ENCODE measurements around the gene ALX3. TPM values are rescaled to one million over a fixed set of nuclear protein-coding genes. Genes with fewer than 3 reads are reported as not detected.

The ALX3 gene
- total and polyA plus RNA-seq, 10 donors = 0.10 to 0.12 TPM; not detected in 8

DNA sequence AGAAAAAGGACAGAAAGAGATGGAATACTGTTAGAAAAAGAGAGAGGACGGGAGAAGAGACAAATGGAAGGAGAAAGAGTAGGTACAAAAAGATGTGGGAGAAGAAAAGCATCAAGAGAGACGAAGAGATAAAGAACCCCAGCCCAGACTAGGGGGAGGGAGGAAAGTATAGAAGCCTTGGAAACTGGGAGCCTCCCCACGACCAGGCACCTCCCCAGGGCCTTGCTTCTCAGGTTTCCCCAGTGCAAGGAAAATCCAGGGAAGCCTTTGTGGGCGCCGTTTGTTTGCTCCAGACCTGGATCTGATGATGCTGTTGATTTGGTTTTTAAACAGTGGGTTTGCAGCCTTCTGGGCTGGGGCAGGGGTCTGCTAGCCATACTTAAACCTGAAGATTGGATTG, 15.2 kb upstream of the ALX3 start:
- Histone ChIP-seq H3K27ac (no peak overlapping the region), H3K4me1 (peaks cover 11 to 66% (median 44%) of the 10 kb centered on the region in 6 donors), H3K36me3 (no peaks in the 10 kb centered on the region), H3K27me3 (replicated peaks in 1 of 7) (peaks cover 0 to 52% (median 13%) of the 10 kb centered on the region in 7 donors), H3K9me3 (no peaks in the 10 kb centered on the region), H3K4me3 (no peak overlapping the region)
- intact Hi-C loops (cut with DNase I; ENCODE audit: low total_unique reads) = no loop called here
- DNase-seq = no peak
- 79 to 92% (median 88%) methylated on average over 5 of the region's 5 CpGs for WGBS, 5 donors
- TF ChIP-seq POLR2AphosphoS5 (IDR thresholded peaks at IDR 0.05) (no peak), POLR2A (IDR thresholded peaks at IDR 0.05) (no peak)
- TF ChIP-seq, protein P1, sequence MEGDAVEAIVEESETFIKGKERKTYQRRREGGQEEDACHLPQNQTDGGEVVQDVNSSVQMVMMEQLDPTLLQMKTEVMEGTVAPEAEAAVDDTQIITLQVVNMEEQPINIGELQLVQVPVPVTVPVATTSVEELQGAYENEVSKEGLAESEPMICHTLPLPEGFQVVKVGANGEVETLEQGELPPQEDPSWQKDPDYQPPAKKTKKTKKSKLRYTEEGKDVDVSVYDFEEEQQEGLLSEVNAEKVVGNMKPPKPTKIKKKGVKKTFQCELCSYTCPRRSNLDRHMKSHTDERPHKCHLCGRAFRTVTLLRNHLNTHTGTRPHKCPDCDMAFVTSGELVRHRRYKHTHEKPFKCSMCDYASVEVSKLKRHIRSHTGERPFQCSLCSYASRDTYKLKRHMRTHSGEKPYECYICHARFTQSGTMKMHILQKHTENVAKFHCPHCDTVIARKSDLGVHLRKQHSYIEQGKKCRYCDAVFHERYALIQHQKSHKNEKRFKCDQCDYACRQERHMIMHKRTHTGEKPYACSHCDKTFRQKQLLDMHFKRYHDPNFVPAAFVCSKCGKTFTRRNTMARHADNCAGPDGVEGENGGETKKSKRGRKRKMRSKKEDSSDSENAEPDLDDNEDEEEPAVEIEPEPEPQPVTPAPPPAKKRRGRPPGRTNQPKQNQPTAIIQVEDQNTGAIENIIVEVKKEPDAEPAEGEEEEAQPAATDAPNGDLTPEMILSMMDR (IDR thresholded peaks at IDR 0.05 in 8 of 11, conservative IDR thresholded peaks at IDR 0.05 in 3 of 11) = no peak

DNA sequence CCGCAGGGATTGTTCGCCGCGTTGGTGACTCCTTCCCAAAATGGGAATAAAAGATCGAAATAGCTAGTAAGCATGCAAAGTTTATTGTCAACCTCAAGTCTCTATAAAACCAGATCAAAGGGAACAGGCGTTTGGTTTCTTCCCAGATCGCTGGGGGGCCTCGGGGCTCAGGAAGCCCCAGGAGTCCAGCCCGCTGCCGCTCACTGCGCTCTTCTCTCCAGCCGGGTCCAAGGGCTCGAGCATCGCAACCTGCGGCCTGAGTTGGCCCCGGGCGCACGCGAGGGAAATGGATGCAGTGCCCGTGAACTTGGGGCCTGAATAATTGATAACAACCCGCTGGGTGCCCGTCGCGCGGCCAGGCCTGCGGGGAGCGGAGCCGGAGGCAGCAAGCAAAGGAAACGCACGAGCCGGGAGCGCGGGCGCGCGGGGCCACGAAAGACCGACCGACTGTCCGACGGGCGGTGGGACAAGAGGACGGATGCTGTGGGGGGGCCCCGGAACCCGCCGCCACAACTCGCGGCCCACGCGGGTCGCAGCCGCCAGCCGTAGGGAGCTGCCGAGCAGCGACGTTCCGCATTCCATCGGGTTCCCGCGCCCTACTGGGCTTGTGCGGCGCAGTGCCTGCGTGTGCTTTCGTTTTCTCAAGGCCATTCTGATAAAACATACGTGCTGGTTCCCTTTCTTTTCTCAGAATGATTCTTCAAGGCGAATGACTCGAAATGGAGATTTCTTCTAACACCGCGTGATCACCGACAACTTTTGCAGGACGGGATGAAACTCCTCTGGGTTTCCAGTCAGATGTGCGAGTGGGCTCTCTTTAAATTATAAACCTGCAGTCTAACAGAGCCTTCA, 14.0 kb upstream of the ALX3 start:
- Histone ChIP-seq H3K4me1 (peaks cover 9 to 55% (median 37%) of the 10 kb centered on the region in 6 donors), H3K4me3 (peak overlapping the region; percentile 52 to 85 (median 66)), H3K9me3 (no peaks in the 10 kb centered on the region), H3K36me3 (no peaks in the 10 kb centered on the region), H3K27ac (peak overlapping the region; percentile 57 to 81 (median 69)), H3K27me3 (replicated peaks in 1 of 7) (peaks cover 0 to 52% (median 13%) of the 10 kb centered on the region in 7 donors)
- intact Hi-C loops (cut with DNase I; ENCODE audit: low total_unique reads) = no loop called here
- TF ChIP-seq, protein P1 (IDR thresholded peaks at IDR 0.05 in 8 of 11, conservative IDR thresholded peaks at IDR 0.05 in 3 of 11) = peak in 1 of 11 experiments; percentile 15
- peak; percentile 53 to 86 (median 80) for TF ChIP-seq POLR2AphosphoS5 (IDR thresholded peaks at IDR 0.05)
- TF ChIP-seq POLR2A (IDR thresholded peaks at IDR 0.05) = no peak
- WGBS, 5 donors = 1 to 3% (median 2%) methylated on average over 44 to 72 of the region's 72 CpGs
- peak; percentile 85 for DNase-seq

DNA sequence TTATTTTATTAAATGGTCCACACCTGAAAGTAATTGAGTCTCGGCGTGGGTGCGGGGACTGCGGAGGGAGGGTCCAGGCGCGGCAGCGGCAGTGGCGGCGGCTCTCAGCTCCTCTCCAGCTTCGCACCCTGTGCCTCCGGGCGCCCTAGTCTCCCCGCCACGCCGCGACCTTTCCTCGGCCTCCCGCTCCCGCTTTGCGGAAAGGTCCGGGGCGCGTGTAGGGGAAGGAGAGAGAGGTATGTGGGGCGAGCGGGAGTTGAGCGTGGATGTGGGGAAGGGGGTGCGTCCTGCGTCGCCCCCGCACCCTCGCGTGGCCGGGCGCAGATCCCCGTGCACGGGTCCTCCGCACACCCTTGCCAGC, 13.4 kb upstream of the ALX3 start:
- DNase-seq = peak; percentile 79
- Histone ChIP-seq H3K4me3 (peak overlapping the region; percentile 52 to 85 (median 66)), H3K9me3 (no peaks in the 10 kb centered on the region), H3K27me3 (replicated peaks in 1 of 7) (peaks cover 0 to 52% (median 13%) of the 10 kb centered on the region in 7 donors), H3K4me1 (peaks cover 7 to 49% (median 33%) of the 10 kb centered on the region in 6 donors), H3K36me3 (no peaks in the 10 kb centered on the region), H3K27ac (peak overlapping the region in 7 of 8 donors; percentile 59 to 81 (median 69))
- intact Hi-C loops (cut with DNase I; ENCODE audit: low total_unique reads) = no loop called here
- WGBS, 5 donors = 2 to 9% (median 3%) methylated on average over 29 to 37 of the region's 37 CpGs
- TF ChIP-seq POLR2AphosphoS5 (IDR thresholded peaks at IDR 0.05) = no peak
- peak in 1 of 3 donors; percentile 10 for TF ChIP-seq POLR2A (IDR thresholded peaks at IDR 0.05)
- TF ChIP-seq, protein P1 (IDR thresholded peaks at IDR 0.05 in 8 of 11, conservative IDR thresholded peaks at IDR 0.05 in 3 of 11) = no peak

All from spleen (tissue), 11 donors.